ENCODE data around the gene ARRDC4.

DNA sequence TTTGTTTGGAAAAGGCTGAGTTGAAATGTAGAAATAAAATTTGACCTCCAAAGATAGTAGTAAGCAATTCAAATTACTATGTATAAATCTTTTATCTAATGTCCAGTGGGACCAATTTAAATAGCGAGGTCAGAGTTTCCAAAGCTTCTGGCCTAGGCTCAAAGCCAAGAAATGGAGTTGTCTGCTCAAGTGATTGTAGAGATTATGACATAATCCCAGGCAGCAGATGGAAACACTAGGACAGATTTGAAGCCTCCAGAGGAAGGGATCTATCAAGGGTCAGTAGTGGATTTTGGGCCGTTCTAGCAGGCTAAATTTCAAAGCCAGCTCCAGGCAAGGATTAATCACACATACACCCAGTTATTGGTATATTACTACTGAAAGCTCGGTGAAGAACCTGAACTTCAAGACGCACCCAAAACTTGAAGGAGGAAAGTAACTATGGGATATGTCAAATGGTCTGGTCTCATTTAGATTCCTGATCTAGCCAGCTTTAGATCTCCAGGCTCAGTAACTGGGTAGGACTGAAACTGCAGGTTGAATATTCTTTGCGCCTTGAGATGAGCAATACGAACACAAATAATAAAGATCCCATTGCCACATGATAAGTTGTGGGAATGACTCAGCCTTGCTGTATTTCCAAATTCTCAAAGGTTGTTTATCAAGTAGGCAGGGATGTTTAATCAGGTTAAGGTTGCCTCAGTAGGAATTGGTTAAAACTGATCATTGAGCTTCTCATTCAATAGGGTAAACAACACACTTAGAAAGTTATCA, 30.9 kb upstream of the ARRDC4 start:
- TF ChIP-seq, protein P1, sequence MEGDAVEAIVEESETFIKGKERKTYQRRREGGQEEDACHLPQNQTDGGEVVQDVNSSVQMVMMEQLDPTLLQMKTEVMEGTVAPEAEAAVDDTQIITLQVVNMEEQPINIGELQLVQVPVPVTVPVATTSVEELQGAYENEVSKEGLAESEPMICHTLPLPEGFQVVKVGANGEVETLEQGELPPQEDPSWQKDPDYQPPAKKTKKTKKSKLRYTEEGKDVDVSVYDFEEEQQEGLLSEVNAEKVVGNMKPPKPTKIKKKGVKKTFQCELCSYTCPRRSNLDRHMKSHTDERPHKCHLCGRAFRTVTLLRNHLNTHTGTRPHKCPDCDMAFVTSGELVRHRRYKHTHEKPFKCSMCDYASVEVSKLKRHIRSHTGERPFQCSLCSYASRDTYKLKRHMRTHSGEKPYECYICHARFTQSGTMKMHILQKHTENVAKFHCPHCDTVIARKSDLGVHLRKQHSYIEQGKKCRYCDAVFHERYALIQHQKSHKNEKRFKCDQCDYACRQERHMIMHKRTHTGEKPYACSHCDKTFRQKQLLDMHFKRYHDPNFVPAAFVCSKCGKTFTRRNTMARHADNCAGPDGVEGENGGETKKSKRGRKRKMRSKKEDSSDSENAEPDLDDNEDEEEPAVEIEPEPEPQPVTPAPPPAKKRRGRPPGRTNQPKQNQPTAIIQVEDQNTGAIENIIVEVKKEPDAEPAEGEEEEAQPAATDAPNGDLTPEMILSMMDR (IDR thresholded peaks at IDR 0.05), result no peak
- no peak for TF ChIP-seq POLR2A (IDR thresholded peaks at IDR 0.05)
